GM18511 (cell line): Measurements from ENCODE around the gene SLC52A3.

Experiments
- ATAC-seq: cut with Tn5 transposase; IDR thresholded peaks from one replicate; pipeline ENCODE4 v1.9.1; 2021; ENCODE audit warnings: mild to moderate bottlenecking, moderate library complexity; ENCODE audit not compliant: unreplicated experiment

Gene SLC52A3

GRCh38 chr20:770691-771090, 2.4 kb upstream of the SLC52A3 start:
- ATAC-seq, result no peak

GRCh38 chr20:766906-767305, 1.4 kb downstream of the SLC52A3 start:
- ATAC-seq, result no peak

- no peak for ATAC-seq
These were observed 4.0 kb downstream of the SLC52A3 start for GRCh38 chr20:764255-764654.

GRCh38 chr20:761418-762381, 6.6 kb downstream of the SLC52A3 start:
- ATAC-seq, result no peak

GRCh38 chr20:760751-761417, 7.4 kb downstream of the SLC52A3 start:
- ATAC-seq, result no peak

- no peak for ATAC-seq
These were observed 10.8 kb downstream of the SLC52A3 start for GRCh38 chr20:757506-757905.

GRCh38 chr20:755941-756340, 12.4 kb downstream of the SLC52A3 start:
- no peak for ATAC-seq

- ATAC-seq, result no peak
These were observed 13.4 kb downstream of the SLC52A3 start for GRCh38 chr20:754904-755303.

- ATAC-seq, result no peak
These were observed 14.2 kb downstream of the SLC52A3 start for GRCh38 chr20:753897-754635.

- no peak for ATAC-seq
These were observed 15.2 kb downstream of the SLC52A3 start for GRCh38 chr20:753136-753535.

- ATAC-seq, result no peak
These were observed 16.0 kb downstream of the SLC52A3 start for GRCh38 chr20:752291-752690.

GRCh38 chr20:751761-752160, 16.5 kb downstream of the SLC52A3 start:
- ATAC-seq, result no peak

GRCh38 chr20:750801-751200, 17.5 kb downstream of the SLC52A3 start:
- no peak for ATAC-seq

- no peak for ATAC-seq
These were observed 22.5 kb downstream of the SLC52A3 start for GRCh38 chr20:745683-746301.

GRCh38 chr20:742156-742555, 26.1 kb downstream of the SLC52A3 start:
- ATAC-seq, result no peak

GRCh38 chr20:741620-742019, 26.7 kb downstream of the SLC52A3 start:
- ATAC-seq, result no peak

GRCh38 chr20:740162-740561, 28.1 kb downstream of the SLC52A3 start:
- no peak for ATAC-seq

- no peak for ATAC-seq
These were observed 28.6 kb downstream of the SLC52A3 start for GRCh38 chr20:739736-740135.

GRCh38 chr20:733861-734260, 34.4 kb downstream of the SLC52A3 start:
- ATAC-seq, result no peak

GRCh38 chr20:732727-733126, 35.6 kb downstream of the SLC52A3 start:
- ATAC-seq, result no peak
